ENCODE measurements around the gene DUSP2.

The DUSP2 gene

GRCh38 chr2:96099861-96100798 lies 45.1 kb downstream of the DUSP2 start:
- DNase-seq: no peak

GRCh38 chr2:96098900-96099590 lies 46.2 kb downstream of the DUSP2 start:
- DNase-seq: no peak

- no peak for DNase-seq
Measured at GRCh38 chr2:96097951-96098823, 47.1 kb downstream of the DUSP2 start.

- DNase-seq: no peak
Measured at GRCh38 chr2:96097441-96097840, 47.8 kb downstream of the DUSP2 start.

- DNase-seq: no peak
Measured at GRCh38 chr2:96095116-96095636, 50.1 kb downstream of the DUSP2 start.

- no peak for DNase-seq
Measured at GRCh38 chr2:96093528-96093927, 51.7 kb downstream of the DUSP2 start.

Measured in NCI-H187 (cell line).